Stimulated activated CD4-positive, alpha-beta T cell treated with anti-CD3 and anti-CD28 coated beads, TNF-alpha, amount 100 ng/mL, for 48 hours (primary cell): ENCODE results near the gene RAB40A.
"Not testable (repeated sequence)": the region's sequence is repeated elsewhere in the genome, so short reads cannot be mapped to it uniquely, and the experiment has no call there.

Experiments
- DNase-seq, 3 donors: peaks; one replicate each; pipeline ENCODE4 v3.0.0-alpha.2; 2020; ENCODE audit warnings: low read depth in 3 of 3

RAB40A gene

DNA sequence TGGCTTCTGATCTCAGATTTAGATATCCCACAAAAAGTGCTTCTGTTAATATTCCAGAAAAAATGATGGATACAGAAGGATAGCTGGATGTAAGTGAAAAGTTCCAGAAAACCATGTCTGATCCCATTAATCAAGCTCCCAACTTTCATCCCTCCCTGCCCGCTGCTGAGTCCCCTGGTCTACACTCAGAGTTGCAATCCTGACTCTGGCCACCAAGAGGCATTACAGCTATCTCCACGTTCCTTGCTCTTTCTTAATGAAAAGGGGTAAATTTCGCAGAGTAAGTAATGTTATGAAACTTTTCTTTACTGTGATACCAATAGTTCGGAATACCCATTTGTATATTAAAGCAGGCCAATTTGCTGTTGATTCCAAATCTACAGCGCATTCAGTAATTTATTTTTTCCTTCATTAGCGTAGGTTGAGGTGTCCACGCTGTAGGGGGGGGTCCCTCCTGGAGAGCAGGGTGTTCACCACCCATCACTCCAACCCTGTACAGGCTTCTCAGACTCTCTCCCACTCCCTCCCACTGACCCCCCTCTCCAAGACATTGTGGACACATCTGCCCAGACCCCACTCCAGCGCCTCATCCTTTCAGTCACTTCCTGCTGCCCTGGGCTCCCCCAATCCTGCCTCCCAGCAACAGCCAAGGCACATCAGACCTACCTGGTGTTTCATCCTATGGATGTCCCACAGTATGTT lies 55.1 kb downstream of the RAB40A start:
- peak in 1 of 3 donors; percentile 7 for DNase-seq

DNA sequence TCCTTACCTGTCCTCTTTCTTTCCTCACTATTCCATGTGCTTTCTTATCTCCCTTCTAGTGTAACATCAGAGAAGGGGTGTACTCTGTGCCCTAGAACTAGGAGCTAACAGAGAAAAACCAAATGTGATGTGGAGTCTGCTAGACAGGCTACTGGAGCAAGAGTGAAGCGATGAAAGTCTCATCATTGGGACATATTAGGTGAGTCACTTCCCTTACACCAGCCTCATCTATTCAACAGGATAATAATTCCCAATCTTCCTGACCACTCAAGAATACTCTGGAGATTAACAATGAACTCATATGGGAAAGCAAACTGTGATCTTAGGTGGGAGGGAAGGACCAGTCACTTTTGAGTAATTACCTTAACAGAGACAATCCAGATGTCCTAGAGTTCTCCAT lies 58.1 kb downstream of the RAB40A start:
- no peak for DNase-seq

DNA sequence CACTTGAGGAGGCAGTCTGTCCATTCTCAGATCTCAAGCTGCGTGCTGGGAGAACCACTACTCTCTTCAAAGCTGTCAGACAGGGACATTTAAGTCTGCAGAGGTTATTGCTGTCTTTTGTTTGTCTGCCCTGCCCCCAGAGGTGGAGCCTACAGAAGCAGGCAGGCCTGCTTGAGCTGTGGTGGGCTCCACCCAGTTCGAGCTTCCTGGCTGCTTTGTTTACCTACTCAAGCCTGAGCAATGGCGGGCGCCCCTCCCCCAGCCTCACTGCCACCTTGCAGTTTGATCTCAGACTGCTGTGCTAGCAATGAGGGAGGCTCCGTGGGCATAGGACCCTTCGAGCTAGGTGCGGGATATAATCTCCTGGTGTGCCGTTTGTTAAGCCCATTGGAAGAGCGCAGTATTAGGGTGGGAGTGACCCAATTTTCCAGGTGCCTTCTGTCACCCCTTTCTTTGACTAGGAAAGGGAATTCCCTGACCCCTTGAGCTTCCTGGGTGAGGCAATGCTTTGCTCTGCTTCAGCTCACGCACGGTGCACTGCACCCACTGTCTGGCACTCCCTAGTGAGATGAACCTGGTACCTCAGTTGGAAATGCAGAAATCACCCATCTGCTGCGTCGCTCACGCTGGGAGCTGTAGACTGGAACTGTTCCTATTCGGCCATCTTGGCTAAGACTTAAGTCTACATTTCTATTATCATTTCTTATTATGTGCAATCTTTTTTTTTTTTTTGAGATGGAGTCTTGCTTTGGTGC lies 59.1 kb downstream of the RAB40A start:
- not testable (repeated sequence) for DNase-seq

DNA sequence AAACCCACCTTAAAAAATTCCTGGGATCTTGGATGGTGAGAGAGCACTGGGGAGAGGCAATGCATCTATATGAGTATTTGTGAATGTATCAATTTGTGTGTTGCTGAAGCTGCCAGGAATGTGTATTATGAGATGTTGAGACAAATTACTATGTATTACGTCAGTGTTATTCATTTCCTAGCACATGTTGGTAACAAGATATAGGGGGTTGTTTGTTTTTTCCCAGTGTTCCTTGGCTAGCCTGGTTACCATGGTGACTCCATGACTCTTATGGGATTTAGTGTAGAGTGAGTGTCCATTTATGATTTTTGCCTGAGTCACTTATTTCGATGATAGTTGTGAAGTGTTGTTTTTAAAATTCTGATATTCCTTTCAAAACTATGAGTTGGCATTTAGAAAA lies 65.6 kb downstream of the RAB40A start:
- no peak for DNase-seq
